Stimulated activated CD4-positive, alpha-beta T cell treated with anti-CD3 and anti-CD28 coated beads, Interleukin-12 subunit alpha, Interleukin-12 subunit beta, amount 100 ng/mL, for 48 hours (primary cell): ENCODE measurements around the gene PRSS57.

Experiments used
- DNase-seq, 3 donors: peaks; one replicate each; pipeline ENCODE4 v3.0.0-alpha.2; 2020; ENCODE audit warnings: low read depth in 2 of 3, low spot score in 1 of 3

Gene PRSS57

GRCh38 chr19:652467-653389 is 42.5 kb downstream of the PRSS57 start:
- DNase-seq, result no peak

- no peak for DNase-seq
These were observed 43.3 kb downstream of the PRSS57 start for GRCh38 chr19:651991-652390.

GRCh38 chr19:651114-651818 is 44.0 kb downstream of the PRSS57 start:
- DNase-seq, result no peak

GRCh38 chr19:650121-650520 is 45.1 kb downstream of the PRSS57 start:
- DNase-seq, result no peak

GRCh38 chr19:648904-649801 is 46.1 kb downstream of the PRSS57 start:
- DNase-seq, result no peak

GRCh38 chr19:648305-648704 is 46.9 kb downstream of the PRSS57 start:
- no peak for DNase-seq

- no peak for DNase-seq
These were observed 47.5 kb downstream of the PRSS57 start for GRCh38 chr19:647566-648284.

- DNase-seq, result no peak
These were observed 48.3 kb downstream of the PRSS57 start for GRCh38 chr19:646779-647565.

GRCh38 chr19:645912-646778 is 49.1 kb downstream of the PRSS57 start:
- DNase-seq, result no peak

GRCh38 chr19:644789-645188 is 50.5 kb downstream of the PRSS57 start:
- DNase-seq, result no peak

- no peak for DNase-seq
These were observed 50.9 kb downstream of the PRSS57 start for GRCh38 chr19:644363-644762.

- no peak for DNase-seq
These were observed 51.5 kb downstream of the PRSS57 start for GRCh38 chr19:643736-644135.

GRCh38 chr19:642767-643727 is 52.2 kb downstream of the PRSS57 start:
- no peak for DNase-seq

GRCh38 chr19:641702-642101 is 53.5 kb downstream of the PRSS57 start:
- DNase-seq, result no peak

- no peak for DNase-seq
These were observed 54.6 kb downstream of the PRSS57 start for GRCh38 chr19:640606-641189.

- DNase-seq, result no peak
These were observed 55.1 kb downstream of the PRSS57 start for GRCh38 chr19:640161-640558.
